Forelimb muscle (tissue), 1 donor: ENCODE results near the gene MAPK11. TPM values are rescaled to one million over a fixed set of nuclear protein-coding genes. Genes with fewer than 3 reads are reported as not detected.

Experiments
- DNase-seq: peaks from one replicate; pipeline ENCODE4 v3.0.0-alpha.2; 2013; ENCODE audit warnings: low read depth
- polyA plus RNA-seq: library from polyadenylated mRNA; unstranded; fragments of 120-200 nt; gene quantifications from one replicate; pipeline ENCODE4 v1.2.1, GENCODE V29; 2013; ENCODE audit not compliant: insufficient read length

Gene MAPK11
- polyA plus RNA-seq, 1 donor: 5.6 TPM

GRCh38 chr22:50294319-50294656, 24.1 kb upstream of the MAPK11 start:
- no peak for DNase-seq

GRCh38 chr22:50293441-50294318, 23.5 kb upstream of the MAPK11 start:
- no peak for DNase-seq

DNA sequence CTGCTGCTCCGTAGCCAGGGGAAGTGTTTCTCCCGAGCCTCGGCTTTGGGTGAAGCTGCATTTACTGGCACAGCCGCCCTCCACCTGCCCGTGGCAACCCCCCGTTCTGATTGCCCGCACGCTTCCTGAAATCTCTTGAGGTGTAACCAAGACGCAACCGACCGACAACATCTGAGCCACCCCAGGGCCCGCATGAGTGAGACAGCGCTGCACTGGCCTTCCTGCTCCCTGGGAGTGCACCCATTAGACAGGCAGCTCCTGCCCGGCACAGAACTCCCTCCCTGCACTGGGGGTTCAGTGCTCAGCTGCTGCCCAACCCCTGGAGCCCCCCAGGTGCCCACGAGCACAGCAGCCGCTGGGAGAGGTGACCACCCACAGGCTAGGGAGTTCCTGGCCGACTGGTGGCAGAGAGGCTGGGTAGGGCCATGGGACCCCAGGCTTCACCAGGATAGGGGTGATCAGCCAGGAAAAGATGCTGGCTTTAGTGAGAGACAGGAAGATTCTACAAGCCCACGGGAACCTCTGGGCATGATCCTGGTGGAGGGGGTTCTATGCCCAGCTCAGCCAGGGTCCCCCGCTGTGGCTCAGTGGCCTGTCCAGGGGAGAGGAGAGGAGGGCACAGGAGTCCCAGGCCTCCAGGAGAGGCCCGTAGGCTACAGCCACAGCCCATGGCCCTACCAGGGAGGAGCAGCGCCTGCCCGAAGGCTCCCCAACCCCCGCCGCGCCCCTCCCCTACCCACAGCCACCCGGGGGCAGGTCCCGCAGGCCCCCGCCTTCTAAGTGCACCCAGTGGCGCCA, 22.7 kb upstream of the MAPK11 start:
- DNase-seq: no peak

GRCh38 chr22:50289942-50290630, 19.9 kb upstream of the MAPK11 start:
- DNase-seq: no peak

- DNase-seq: no peak
These were observed 19.2 kb upstream of the MAPK11 start for GRCh38 chr22:50289151-50289941.

- no peak for DNase-seq
These were observed 17.6 kb upstream of the MAPK11 start for GRCh38 chr22:50287731-50288130.

- no peak for DNase-seq
These were observed 16.6 kb upstream of the MAPK11 start for GRCh38 chr22:50286701-50287318.

DNA sequence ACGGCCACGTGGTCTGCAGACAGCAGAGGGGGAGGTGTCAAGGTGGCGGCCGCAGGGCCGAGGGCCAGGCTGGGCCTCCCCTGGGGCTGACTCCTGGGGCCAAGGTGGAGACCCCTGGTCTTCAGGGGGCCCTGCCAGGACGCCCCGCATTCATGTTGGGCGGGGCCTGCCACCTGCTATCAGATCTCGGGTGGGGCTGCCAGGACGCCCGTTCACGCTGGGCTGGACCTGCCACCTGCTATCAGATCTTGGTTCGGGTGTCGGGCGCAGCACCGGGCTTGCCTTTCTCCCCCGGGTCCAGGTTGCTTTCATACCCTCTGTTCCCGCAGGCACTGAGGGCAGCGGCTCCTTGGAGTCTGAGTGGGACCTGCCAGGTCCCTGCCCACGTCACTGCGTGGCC, 16.1 kb upstream of the MAPK11 start:
- DNase-seq: no peak

DNA sequence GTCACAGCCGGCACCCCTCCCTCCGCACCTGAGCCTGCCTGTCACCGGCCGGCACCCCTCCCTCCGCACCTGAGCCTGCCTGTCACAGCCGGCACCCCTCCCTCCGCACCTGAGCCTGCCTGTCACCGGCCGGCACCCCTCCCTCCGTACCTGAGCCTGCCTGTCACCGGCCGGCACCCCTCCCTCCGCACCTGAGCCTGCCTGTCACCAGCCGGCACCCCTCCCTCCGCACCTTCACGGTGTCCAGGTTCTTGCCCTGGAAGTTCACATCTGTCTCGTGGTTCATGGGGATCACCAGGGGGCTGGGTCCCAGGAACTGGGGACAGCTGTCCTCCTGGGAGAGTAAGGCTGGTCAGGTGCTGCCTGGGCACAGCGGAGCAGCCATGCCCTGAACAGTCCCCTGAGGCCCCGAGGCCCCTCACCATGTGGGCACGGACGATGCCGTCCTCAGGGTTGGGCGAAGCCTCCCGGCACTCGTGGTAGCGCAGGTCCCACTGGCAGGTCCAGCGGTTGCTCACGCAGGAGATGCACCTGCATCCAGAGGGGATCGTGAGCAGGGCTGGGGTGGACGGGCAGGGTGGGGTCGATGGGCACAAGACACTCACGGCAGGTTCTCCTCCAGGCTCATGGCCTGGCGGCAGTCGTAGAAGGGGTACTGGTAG, 15.5 kb upstream of the MAPK11 start:
- DNase-seq: no peak

- no peak for DNase-seq
These were observed 14.3 kb upstream of the MAPK11 start for GRCh38 chr22:50284479-50284878.

DNA sequence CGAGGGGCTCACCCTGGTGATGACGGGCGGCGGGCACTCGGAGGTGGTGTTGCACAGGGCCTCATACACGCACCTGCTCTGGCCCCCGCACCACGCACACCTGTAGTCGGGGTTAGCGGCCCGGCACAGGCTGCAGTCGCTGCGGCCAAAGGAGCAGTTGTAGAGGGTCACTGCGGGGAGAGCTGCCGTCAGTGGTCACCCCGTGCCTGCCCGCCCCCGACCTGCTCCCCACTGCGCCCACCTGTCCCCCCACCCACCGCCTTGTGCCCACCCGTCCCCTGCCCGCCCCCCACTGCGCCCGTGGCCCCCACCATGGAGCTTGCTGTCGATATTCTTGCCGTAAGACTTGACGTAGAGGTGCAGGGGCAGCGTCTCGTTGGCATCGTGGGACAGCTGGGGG, 13.6 kb upstream of the MAPK11 start:
- DNase-seq: no peak

DNA sequence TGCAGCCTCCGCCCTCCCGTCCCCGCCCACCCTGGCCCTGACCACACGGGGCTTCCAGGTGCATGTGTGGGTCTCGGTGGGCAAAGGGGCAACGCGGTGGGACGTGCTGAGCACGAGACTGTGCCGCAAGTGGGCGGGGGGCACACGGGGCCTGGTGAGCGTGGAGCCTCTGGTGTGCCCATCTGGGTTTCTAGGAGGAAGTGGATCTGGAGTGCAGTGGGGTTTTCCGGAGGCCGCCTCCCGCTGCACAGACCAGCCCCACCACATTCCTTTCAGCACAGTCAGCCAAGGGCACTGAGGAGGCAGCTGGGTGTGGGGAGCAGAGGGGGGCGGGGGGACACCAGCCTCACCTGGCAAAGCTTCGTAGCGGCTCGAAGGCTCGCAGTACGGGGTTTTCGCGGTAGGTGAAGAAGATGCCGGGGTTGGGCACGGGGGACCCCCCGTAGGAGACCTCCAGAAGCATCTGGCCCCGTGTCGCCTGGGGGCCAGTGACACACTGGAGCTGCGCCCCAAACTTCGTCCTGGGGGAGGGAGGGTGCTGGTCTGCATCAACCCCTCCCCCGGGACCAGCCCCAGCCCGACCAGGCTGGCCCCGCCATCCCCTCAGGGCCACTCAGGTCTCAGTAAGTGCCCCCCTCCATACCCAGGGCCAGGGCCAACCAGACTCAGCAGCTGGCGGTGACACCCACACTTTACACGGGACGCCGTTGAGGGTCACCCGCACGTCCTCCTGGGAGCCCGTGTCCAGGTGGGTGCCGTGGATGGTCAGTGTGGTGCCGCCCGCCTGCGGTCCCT, 12.4 kb upstream of the MAPK11 start:
- DNase-seq: no peak

DNA sequence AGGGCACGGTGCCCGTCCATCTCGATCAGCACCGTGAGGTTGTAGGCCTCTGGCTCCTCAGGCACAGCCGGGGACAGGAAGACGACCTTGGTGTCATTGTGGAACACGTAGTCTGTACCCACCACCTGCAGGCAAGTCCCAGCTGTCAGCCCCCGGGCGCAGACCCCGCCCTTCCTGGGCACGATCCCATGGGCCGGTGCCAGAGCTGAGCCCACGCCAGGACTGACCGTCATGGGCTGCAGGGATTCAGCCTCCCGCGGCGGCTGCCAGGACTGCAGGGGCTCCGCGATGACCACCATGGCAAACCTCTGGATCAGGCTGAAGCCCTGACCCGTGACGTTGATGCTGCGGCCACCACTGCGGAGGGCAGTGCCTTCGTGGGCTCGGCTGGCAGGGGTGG, 11.8 kb upstream of the MAPK11 start:
- no peak for DNase-seq

DNA sequence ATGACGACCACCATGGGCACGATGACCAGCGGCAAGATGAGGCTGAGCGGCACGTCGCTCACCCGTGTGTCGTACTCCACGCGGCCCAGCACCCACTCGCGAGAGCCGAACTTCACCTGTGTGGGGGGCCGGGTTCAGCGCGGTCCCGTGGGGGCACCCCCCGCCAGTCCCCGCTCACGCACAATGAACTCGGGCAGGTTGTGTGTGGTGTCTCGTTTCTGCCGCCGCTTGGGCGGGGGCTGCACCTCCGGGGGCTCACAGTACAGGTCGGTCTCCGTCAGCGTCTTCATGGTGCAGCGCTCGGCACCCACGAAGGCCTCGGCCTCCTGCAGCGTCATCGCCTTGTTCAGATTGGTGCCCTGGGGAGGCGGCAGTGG, 11.2 kb upstream of the MAPK11 start:
- DNase-seq: no peak

DNA sequence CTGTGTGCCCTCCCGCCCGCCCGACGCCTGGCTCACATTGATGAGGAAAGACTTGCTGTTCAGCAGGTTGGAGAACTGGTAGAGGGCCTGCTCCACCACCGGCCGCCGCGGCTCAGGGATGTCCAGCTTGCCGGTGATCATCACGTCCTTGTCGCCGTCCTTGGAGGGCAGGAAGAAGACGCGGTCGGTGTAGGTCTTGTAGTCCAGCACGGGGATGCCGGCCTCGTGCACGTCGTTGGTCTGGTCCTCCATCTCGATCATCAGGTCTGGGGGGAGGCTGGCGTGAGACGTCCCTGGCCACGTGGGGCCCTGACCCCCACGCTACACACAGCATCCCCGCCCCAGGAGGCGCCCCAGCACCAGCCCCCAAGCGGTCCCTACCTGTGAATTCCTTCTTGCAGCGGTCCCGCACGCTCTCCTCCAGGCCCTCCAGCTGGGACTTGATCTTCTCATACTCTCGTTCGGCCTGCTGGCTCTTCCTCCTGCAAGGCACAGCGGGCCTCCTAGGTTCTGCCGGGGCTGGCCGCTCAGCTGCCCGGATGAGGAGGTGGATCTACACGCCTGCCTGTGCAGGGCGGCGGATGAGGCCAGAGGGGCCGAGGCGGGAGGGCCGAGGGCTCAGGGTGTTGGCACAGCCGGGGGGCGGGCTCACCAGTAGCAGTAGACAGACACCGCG, 10.7 kb upstream of the MAPK11 start:
- no peak for DNase-seq

GRCh38 chr22:50280022-50280707, 10.0 kb upstream of the MAPK11 start:
- DNase-seq: no peak

DNA sequence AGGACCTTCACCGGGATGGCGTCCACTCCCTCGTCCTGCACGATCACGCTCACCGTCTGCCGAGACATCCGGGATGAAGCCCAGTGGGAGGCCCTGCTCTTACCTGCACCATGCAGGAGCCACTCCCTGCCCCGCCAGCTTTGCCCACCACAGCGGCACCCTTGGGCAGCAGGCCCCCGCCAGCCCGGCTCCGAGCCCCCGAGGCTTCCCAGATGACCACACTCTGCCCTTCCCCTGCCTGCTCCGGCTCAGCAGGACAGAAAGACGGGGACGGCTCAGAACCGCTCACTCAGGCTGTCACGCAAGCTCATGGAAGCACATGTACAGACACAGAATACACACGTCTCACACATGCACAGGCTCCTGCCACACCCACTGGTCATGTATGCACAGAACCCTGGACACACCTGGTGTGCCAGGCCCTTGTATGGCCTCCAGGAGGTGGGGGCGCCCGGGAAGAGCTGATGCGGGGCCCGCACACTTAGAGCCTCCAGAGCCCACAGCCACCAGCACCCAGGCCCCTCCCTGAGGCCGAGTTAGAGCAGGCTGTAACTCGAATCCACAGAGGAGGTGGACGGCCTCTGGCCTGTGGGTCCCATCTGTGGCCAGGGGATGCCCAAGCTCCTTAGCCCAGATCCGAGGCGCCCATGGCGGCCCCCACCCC, 8.9 kb upstream of the MAPK11 start:
- DNase-seq: no peak

- no peak for DNase-seq
These were observed 8.3 kb upstream of the MAPK11 start for GRCh38 chr22:50278461-50278860.
